Measurements from ENCODE around the gene ACER2.

DNA sequence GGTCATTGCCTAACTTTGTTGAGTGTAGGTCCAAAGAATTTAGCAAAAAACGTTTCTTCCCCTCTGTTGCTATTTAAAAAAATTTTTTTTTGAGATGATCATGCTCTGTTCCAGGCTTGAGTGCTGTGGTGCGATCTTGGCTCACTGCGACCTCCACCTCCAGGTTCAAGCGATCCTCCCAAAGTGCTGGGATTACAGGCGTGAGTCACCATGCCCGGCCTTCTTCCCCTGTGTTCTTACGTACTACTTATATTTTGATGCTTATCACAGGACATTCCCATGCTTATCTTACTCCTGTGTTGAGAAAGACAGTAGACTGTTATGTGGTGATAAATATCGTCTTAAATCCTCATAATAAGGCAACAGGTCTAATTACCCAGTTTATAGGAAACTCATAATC, 2.5 kb downstream of the ACER2 start:
- TF ChIP-seq, protein P1, sequence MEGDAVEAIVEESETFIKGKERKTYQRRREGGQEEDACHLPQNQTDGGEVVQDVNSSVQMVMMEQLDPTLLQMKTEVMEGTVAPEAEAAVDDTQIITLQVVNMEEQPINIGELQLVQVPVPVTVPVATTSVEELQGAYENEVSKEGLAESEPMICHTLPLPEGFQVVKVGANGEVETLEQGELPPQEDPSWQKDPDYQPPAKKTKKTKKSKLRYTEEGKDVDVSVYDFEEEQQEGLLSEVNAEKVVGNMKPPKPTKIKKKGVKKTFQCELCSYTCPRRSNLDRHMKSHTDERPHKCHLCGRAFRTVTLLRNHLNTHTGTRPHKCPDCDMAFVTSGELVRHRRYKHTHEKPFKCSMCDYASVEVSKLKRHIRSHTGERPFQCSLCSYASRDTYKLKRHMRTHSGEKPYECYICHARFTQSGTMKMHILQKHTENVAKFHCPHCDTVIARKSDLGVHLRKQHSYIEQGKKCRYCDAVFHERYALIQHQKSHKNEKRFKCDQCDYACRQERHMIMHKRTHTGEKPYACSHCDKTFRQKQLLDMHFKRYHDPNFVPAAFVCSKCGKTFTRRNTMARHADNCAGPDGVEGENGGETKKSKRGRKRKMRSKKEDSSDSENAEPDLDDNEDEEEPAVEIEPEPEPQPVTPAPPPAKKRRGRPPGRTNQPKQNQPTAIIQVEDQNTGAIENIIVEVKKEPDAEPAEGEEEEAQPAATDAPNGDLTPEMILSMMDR (IDR thresholded peaks at IDR 0.05; ENCODE audit: low read depth, low read length, poor library complexity, severe bottlenecking), result no peak
- no peak for TF ChIP-seq EZH2phosphoT487 (IDR thresholded peaks at IDR 0.05; ENCODE audit: borderline replicate concordance, low read length)

Measured in DOHH2 (cell line).